OCI-LY7 (cell line): ENCODE measurements around the gene ADAMTS17. TPM values are rescaled to one million over a fixed set of nuclear protein-coding genes. Genes with fewer than 3 reads are reported as not detected.

Experiments
- BruUV-seq: library from RNA; stranded (reverse); fragments of 400-500 nt; replicated peaks from 2 replicates; lab custom pipeline; 2021; lab: Mats Ljungman, UMichigan
- CTCF ChIA-PET: fragments of 300-600 bp; sonication (Branson Sonifier 250); formaldehyde crosslinking; loops from one replicate; lab custom pipeline; 2022; ENCODE audit warnings: antibody characterized with exemption; ENCODE audit not compliant: unreplicated experiment; lab: Charles Lee
- POLR2A ChIA-PET: fragments of 300-600 bp; sonication (Branson Sonifier 250); formaldehyde crosslinking; loops from one replicate; lab custom pipeline; 2022; ENCODE audit warnings: antibody characterized with exemption; lab: Charles Lee
- DNase-seq: peaks from one replicate; pipeline ENCODE4 v3.0.0-alpha.2; 2015; ENCODE audit warnings: low spot score
- H2AFZ ChIP-seq: fragments of 200-600 bp; sonication (generic), shearing (Covaris generic); 2 replicates; pipeline ENCODE4 v1.6.1; 2014; ENCODE audit warnings: mild to moderate bottlenecking, antibody characterized with exemption, low read length, moderate library complexity
- H3K27ac ChIP-seq: fragments of 200-600 bp; sonication (generic); 2 replicates; pipeline ENCODE4 v1.5.1; 2014; ENCODE audit warnings: mixed run types, low read depth, mild to moderate bottlenecking, moderate library complexity, low read length, inconsistent platforms; ENCODE audit not compliant: poor library complexity, severe bottlenecking
- H3K36me3 ChIP-seq: fragments of 200-600 bp; sonication (generic); 2 replicates; pipeline ENCODE4 v1.6.1; 2014; ENCODE audit warnings: mild to moderate bottlenecking, antibody characterized with exemption, low read length, moderate library complexity, mixed read lengths; ENCODE audit not compliant: insufficient read depth
- H3K4me1 ChIP-seq: fragments of 200-600 bp; sonication (generic); 2 replicates; pipeline ENCODE4 v1.5.1; 2014; ENCODE audit warnings: mild to moderate bottlenecking, low read length; ENCODE audit not compliant: insufficient read depth, poor library complexity, severe bottlenecking
- H3K4me2 ChIP-seq: fragments of 200-600 bp; sonication (generic); 2 replicates; pipeline ENCODE4 v1.6.1; 2014; ENCODE audit warnings: mild to moderate bottlenecking, low read length
- H3K4me3 ChIP-seq: fragments of 200-600 bp; sonication (generic); 2 replicates; pipeline ENCODE4 v1.5.1; 2014; ENCODE audit warnings: mild to moderate bottlenecking, low read depth, low read length; ENCODE audit not compliant: poor library complexity, severe bottlenecking
- H3K79me2 ChIP-seq: fragments of 200-600 bp; sonication (generic); 2 replicates; pipeline ENCODE4 v1.6.1; 2016; ENCODE audit warnings: low read depth, mild to moderate bottlenecking, low read length, moderate library complexity, mixed read lengths; ENCODE audit not compliant: insufficient read depth
- H3K9me2 ChIP-seq: fragments of 200-600 bp; sonication (generic); 2 replicates; pipeline ENCODE4 v1.6.1; 2016; ENCODE audit warnings: mild to moderate bottlenecking, low read length, mixed read lengths; ENCODE audit not compliant: insufficient read depth
- H3K9me3 ChIP-seq: fragments of 200-600 bp; sonication (generic); 2 replicates; pipeline ENCODE4 v1.6.1; 2014; ENCODE audit warnings: mild to moderate bottlenecking, mixed run types, low read length, mixed read lengths
- H4K20me1 ChIP-seq: fragments of 200-600 bp; sonication (generic); 2 replicates; pipeline ENCODE4 v1.6.1; 2014; ENCODE audit warnings: mild to moderate bottlenecking, antibody characterized with exemption, low read length, moderate library complexity, mixed read lengths; ENCODE audit not compliant: insufficient read depth
- EZH2phosphoT487 ChIP-seq: fragments of 200-600 bp; sonication (generic); IDR thresholded peaks from 2 replicates; pipeline ENCODE4 v1.6.1; 2018; ENCODE audit warnings: low read depth, borderline replicate concordance, mild to moderate bottlenecking, mixed run types, antibody characterized with exemption, low read length, moderate library complexity, mixed read lengths
- intact Hi-C: fragments of 100-400 bp; cut with micrococcal nuclease; formaldehyde crosslinking; loops from one replicate; pipeline ENCODE4 v1.10.0; 2022; ENCODE audit not compliant: unreplicated experiment
- total RNA-seq, 2 experiments: library from RNA; depleted of rRNA in 1 of 2; stranded (reverse); fragments of >200 nt in 1 of 2; shearing (Covaris generic) in 1 of 2; gene quantifications; 2 replicates each; pipeline ENCODE4 v1.2.3, GENCODE V29; 2014 to 2022
- TF ChIP-seq, protein P1 (sequence below): fragments of 200-600 bp; sonication (generic); conservative IDR thresholded peaks from 2 replicates; pipeline ENCODE4 v1.5.1; 2014; ENCODE audit warnings: mild to moderate bottlenecking, antibody characterized with exemption, low read length, moderate library complexity, mixed read lengths

Gene ADAMTS17
- total RNA-seq, 2 experiments from 2014 or later, result not detected

DNA sequence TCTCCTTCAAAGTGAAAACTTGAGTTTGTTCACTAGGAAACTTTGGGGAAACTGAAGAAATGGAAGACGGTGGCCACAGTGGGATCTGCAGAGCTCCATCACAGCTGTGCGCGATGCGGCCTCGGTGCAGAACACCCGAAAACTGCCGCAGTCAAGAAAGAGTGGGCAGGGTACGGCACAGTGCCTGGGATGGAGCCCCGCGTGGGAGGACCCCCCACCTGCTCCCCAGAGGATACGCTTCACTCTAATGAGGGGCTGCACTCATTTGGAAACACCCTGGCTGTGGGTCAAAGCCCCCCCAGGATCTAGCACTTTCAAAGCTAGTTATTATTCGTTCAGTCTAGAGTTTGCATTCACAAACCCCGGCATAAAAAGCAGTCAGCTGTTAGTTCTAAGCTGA, 9.5 kb downstream of the ADAMTS17 start:
- DNase-seq, result no peak
- Histone ChIP-seq H3K4me2 (no peak overlapping the region), H3K9me2 (no peaks in the 10 kb centered on the region), H3K4me1 (peaks cover 26% of the 10 kb centered on the region), H3K4me3 (no peak overlapping the region), H3K9me3 (no peaks in the 10 kb centered on the region), H2AFZ (no peak overlapping the region), H3K79me2 (no peaks in the 10 kb centered on the region), H4K20me1 (no peaks in the 10 kb centered on the region), H3K36me3 (no peaks in the 10 kb centered on the region), H3K27ac (no peak overlapping the region)
- intact Hi-C loops, result loop anchor here (10.0 kb wide), 1 partner anchor 127 kb away; no protein-coding TSS in a partner anchor
- TF ChIP-seq, protein P1, sequence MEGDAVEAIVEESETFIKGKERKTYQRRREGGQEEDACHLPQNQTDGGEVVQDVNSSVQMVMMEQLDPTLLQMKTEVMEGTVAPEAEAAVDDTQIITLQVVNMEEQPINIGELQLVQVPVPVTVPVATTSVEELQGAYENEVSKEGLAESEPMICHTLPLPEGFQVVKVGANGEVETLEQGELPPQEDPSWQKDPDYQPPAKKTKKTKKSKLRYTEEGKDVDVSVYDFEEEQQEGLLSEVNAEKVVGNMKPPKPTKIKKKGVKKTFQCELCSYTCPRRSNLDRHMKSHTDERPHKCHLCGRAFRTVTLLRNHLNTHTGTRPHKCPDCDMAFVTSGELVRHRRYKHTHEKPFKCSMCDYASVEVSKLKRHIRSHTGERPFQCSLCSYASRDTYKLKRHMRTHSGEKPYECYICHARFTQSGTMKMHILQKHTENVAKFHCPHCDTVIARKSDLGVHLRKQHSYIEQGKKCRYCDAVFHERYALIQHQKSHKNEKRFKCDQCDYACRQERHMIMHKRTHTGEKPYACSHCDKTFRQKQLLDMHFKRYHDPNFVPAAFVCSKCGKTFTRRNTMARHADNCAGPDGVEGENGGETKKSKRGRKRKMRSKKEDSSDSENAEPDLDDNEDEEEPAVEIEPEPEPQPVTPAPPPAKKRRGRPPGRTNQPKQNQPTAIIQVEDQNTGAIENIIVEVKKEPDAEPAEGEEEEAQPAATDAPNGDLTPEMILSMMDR, result no peak
- no peak for TF ChIP-seq EZH2phosphoT487
- CTCF ChIA-PET, result no interaction called here
- BruUV-seq, result no TSS peak
- POLR2A ChIA-PET, result no interaction called here

DNA sequence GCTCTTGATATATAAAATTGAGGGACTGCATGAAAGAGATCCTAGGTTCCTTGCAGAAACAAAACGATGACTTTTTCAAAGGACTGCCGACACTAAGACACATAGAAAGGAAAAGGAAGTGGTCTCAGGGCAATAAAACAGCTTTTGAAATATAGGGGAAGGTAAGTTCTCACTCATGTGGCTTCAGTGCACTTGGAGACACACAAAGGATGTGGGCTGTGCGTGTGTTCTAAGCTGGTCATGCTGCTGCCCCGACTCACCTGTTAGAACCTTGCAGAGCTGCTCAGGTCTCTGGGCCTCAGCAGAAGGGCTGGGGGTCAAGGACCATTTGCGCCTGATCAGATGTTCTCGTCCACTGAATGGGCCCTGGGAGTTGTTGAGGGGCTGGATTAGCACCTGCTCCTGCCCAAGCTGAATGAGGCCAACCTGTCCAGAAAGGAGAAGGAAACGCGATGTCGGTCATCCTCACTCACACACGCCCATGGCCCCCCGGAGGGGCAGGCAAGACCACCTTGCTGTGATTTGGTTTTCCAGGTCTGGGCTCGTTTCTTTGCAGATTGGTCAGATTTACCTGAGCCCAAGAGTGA, 11.1 kb downstream of the ADAMTS17 start:
- DNase-seq, result peak; percentile 56
- H3K36me3 ChIP-seq, result no peaks in the 10 kb centered on the region
- peak overlapping the region; percentile 31; the same call in 1 of the 2 replicates for H3K4me2 ChIP-seq
- intact Hi-C loops, result loop anchor here (10.0 kb wide), 1 partner anchor 126 kb away; no protein-coding TSS in a partner anchor
- ChIA-PET POLR2A (interaction anchor here (0.6 kb wide), 1 partner anchor 487 kb away, joined by 5 read pairs; no protein-coding TSS in a partner anchor), CTCF (no interaction called here)
- no peak overlapping the region for H2AFZ ChIP-seq
- no peaks in the 10 kb centered on the region for H3K9me2 ChIP-seq
- H3K4me1 ChIP-seq, result peaks cover 26% of the 10 kb centered on the region
- no peak for TF ChIP-seq EZH2phosphoT487
- TF ChIP-seq, protein P1, result no peak
- H4K20me1 ChIP-seq, result no peaks in the 10 kb centered on the region
- H3K79me2 ChIP-seq, result no peaks in the 10 kb centered on the region
- no peak overlapping the region for H3K4me3 ChIP-seq
- no TSS peak for BruUV-seq
- H3K27ac ChIP-seq, result peak overlapping the region; percentile 37
- H3K9me3 ChIP-seq, result no peaks in the 10 kb centered on the region

DNA sequence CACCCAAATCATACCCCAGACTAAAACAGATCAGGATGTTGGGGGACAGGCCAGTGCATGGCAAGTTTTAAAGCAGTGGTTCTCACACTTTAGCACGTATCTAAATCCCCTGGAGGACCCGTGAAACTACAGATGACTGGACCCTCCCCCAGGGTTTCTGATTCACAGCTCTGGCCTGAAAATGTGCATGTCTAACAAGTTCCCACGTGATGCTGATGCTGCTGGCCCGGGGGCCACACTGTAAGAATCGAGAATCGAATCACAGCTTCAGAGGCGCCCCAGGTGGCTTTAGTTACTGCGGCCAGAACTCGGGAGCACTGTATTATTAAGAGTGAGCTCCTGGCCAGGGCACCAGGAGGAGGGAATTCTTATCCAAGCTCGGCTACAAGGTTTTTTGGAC, 11.6 kb downstream of the ADAMTS17 start:
- POLR2A ChIA-PET, result interaction anchor here (0.6 kb wide), 1 partner anchor 33 kb away, joined by 3 read pairs; no protein-coding TSS in a partner anchor
- peak overlapping the region; percentile 31; the same call in 1 of the 2 replicates for H3K4me2 ChIP-seq
- no peak overlapping the region for H3K4me3 ChIP-seq
- no TSS peak for BruUV-seq
- no peaks in the 10 kb centered on the region for H3K9me2 ChIP-seq
- no peak overlapping the region for H2AFZ ChIP-seq
- peak; percentile 20 for DNase-seq
- H4K20me1 ChIP-seq, result no peaks in the 10 kb centered on the region
- TF ChIP-seq, protein P1, result no peak
- no peak for TF ChIP-seq EZH2phosphoT487
- peak overlapping the region; percentile 37 for H3K27ac ChIP-seq
- intact Hi-C loops, result loop anchor here (10.0 kb wide), 1 partner anchor 125 kb away; no protein-coding TSS in a partner anchor
- no peaks in the 10 kb centered on the region for H3K36me3 ChIP-seq
- H3K79me2 ChIP-seq, result no peaks in the 10 kb centered on the region
- CTCF ChIA-PET, result no interaction called here
- H3K4me1 ChIP-seq, result peaks cover 26% of the 10 kb centered on the region
- no peaks in the 10 kb centered on the region for H3K9me3 ChIP-seq
